Osteoblast (primary cell): Measurements from ENCODE around the gene RHOJ. TPM values are rescaled to one million over a fixed set of nuclear protein-coding genes. Genes with fewer than 3 reads are reported as not detected.

Experiments used
- DNase-seq: peaks from one replicate; pipeline ENCODE4 v3.0.0; 2011; ENCODE audit warnings: low spot score, mixed read lengths; ENCODE audit not compliant: insufficient read length; ENCODE audit errors: missing footprints
- H2AFZ ChIP-seq: 2 replicates; pipeline ENCODE4 v1.6.0; 2011; ENCODE audit warnings: mild to moderate bottlenecking, low read length
- H3K27ac ChIP-seq: 2 replicates; pipeline ENCODE4 v1.5.1; 2011; ENCODE audit warnings: mild to moderate bottlenecking, low read depth, low read length, moderate library complexity
- H3K27me3 ChIP-seq: 2 replicates; pipeline ENCODE4 v1.6.0; 2012; ENCODE audit warnings: mild to moderate bottlenecking, control low read depth, inconsistent platforms, low read length, moderate library complexity; ENCODE audit not compliant: insufficient read depth
- H3K36me3 ChIP-seq: 2 replicates; pipeline ENCODE4 v1.5.1; 2011; ENCODE audit warnings: mild to moderate bottlenecking, low read length, control low read depth, moderate library complexity; ENCODE audit not compliant: insufficient read depth
- H3K4me1 ChIP-seq: 2 replicates; pipeline ENCODE4 v1.5.1; 2011; ENCODE audit warnings: mild to moderate bottlenecking, low read length, control low read depth, moderate library complexity; ENCODE audit not compliant: insufficient read depth
- H3K4me2 ChIP-seq: 2 replicates; pipeline ENCODE4 v1.6.0; 2011; ENCODE audit warnings: mild to moderate bottlenecking, low read length; ENCODE audit not compliant: insufficient read depth
- H3K4me3 ChIP-seq: fragments of 200-600 bp; sonication (generic); 3 replicates; pipeline ENCODE4 v1.5.1; 2012; ENCODE audit warnings: mild to moderate bottlenecking, low read length, inconsistent platforms; ENCODE audit not compliant: insufficient read depth
- H3K79me2 ChIP-seq: 2 replicates; pipeline ENCODE4 v1.6.0; 2012; ENCODE audit warnings: mild to moderate bottlenecking, low read length, control low read depth, inconsistent platforms; ENCODE audit not compliant: insufficient read depth
- H3K9me3 ChIP-seq: 2 replicates; pipeline ENCODE4 v1.5.1; 2011; ENCODE audit warnings: low read depth, low read length, control low read depth
- H4K20me1 ChIP-seq: 2 replicates; pipeline ENCODE4 v1.6.0; 2012; ENCODE audit warnings: mild to moderate bottlenecking, low read length, control low read depth; ENCODE audit not compliant: insufficient read depth
- total RNA-seq: library from RNA; depleted of rRNA; stranded (reverse); fragments of >200 nt; gene quantifications from 2 replicates; pipeline ENCODE4 v1.2.3, GENCODE V29; 2012
- TF ChIP-seq, protein P1 (sequence below): IDR thresholded peaks from 2 replicates; pipeline ENCODE4 v1.5.1; 2011; ENCODE audit warnings: mild to moderate bottlenecking, low read depth, low read length, moderate library complexity; ENCODE audit errors: extremely low read depth

The RHOJ gene
- total RNA-seq, 1 donor = 4.3 TPM

DNA sequence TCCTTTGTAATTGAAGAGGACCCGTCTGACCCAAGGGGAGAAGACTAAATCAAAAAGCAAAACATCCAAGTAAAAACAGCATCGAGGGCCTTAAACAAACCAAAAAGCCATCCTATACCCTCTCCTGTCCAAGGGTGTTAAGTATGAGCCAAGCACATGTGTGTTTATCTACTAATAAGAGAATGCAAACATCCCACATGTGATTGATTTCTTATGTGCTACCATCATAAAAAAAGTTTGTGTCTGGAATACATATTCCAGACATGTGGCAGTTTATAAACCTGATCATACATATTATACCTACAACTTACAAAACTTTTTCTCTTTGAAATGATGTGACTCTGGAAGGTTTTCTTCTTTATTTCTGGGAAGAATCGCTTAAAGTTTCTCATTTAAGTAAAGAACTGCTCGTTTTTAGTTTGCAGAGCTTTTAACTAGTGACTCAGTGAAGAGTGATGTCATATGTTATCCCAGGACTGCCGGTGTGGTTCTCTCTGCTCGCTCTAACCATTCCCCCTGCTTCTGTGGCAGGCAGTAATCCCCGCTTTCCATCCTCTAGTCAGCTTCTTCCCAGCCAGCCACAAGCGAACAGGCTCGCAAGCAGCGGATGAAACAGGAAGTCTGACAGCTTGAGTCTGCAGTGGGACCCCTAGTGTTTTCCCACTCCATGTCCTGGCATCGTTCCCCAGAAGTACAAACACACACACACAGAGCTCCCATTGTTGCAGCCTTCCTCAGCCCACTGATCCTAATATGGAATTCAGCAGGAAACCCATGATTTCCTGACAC is 431 bp upstream of the RHOJ start:
- Histone ChIP-seq H3K27ac (peak overlapping the region; percentile 84), H3K4me2 (peak overlapping the region; percentile 96), H3K4me1 (peaks cover 16% of the 10 kb centered on the region), H3K4me3 (peak overlapping the region; percentile 70), H2AFZ (peak overlapping the region; percentile 97), H3K36me3 (no peaks in the 10 kb centered on the region), H3K79me2 (no peaks in the 10 kb centered on the region), H3K9me3 (no peaks in the 10 kb centered on the region), H3K27me3 (no peaks in the 10 kb centered on the region), H4K20me1 (no peaks in the 10 kb centered on the region)
- TF ChIP-seq, protein P1, sequence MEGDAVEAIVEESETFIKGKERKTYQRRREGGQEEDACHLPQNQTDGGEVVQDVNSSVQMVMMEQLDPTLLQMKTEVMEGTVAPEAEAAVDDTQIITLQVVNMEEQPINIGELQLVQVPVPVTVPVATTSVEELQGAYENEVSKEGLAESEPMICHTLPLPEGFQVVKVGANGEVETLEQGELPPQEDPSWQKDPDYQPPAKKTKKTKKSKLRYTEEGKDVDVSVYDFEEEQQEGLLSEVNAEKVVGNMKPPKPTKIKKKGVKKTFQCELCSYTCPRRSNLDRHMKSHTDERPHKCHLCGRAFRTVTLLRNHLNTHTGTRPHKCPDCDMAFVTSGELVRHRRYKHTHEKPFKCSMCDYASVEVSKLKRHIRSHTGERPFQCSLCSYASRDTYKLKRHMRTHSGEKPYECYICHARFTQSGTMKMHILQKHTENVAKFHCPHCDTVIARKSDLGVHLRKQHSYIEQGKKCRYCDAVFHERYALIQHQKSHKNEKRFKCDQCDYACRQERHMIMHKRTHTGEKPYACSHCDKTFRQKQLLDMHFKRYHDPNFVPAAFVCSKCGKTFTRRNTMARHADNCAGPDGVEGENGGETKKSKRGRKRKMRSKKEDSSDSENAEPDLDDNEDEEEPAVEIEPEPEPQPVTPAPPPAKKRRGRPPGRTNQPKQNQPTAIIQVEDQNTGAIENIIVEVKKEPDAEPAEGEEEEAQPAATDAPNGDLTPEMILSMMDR = peak; percentile 25
- peak; percentile 58 for DNase-seq

DNA sequence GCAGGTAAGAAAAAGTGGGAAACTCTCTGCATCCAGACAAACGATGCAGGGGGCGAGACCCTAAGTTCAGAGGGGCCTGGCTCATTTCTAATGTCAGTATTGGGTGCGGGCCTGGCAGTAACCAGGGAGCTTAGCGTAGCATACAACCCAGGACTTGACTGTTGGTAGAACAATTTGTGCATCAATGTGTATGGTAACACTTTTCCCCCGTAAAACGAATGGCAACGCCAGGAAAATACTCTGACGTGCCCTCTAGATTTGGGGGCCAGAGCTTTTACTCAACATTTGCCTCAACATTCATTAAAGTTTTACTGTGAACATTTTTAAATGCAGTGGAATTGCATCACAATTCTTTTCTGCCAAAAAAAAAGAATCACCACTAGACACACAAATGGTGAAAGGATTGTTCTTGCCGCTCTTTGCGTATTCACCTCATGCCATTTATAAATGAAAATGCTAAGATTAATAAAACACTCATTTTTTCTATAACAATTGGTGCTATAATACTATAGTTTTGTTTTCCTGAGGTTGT is 867 bp downstream of the RHOJ start:
- H3K4me2 ChIP-seq = peak overlapping the region; percentile 96
- no peak for DNase-seq
- TF ChIP-seq, protein P1 = no peak
- H2AFZ ChIP-seq = peak overlapping the region; percentile 97
- peak overlapping the region; percentile 84 for H3K27ac ChIP-seq
- no peaks in the 10 kb centered on the region for H4K20me1 ChIP-seq
- no peaks in the 10 kb centered on the region for H3K27me3 ChIP-seq
- H3K4me1 ChIP-seq = peaks cover 16% of the 10 kb centered on the region
- no peaks in the 10 kb centered on the region for H3K79me2 ChIP-seq
- no peaks in the 10 kb centered on the region for H3K36me3 ChIP-seq
- peak overlapping the region; percentile 70 for H3K4me3 ChIP-seq
- no peaks in the 10 kb centered on the region for H3K9me3 ChIP-seq

DNA sequence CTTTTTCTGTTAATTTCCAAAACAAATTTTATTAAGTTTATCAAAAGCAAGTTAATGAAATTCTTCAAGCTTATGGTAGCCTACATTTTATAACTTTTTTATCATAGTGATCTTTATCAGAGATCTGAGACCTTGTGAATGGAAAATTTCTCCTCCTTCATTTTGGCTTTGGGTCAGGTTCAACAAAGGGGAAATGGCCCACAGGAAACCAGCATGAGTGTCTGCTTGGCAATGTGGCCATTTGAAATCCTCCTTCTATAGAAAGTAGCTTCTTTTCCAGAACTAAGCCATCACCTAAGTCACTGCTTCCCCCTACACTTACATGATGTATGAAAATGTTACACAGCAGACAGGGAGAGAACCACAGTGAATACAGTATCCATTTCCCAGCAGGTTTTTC is 1.6 kb downstream of the RHOJ start:
- DNase-seq = no peak
- no peak overlapping the region for H3K27ac ChIP-seq
- H3K79me2 ChIP-seq = no peaks in the 10 kb centered on the region
- H3K9me3 ChIP-seq = no peaks in the 10 kb centered on the region
- TF ChIP-seq, protein P1 = no peak
- H3K4me3 ChIP-seq = no peak overlapping the region
- no peaks in the 10 kb centered on the region for H3K36me3 ChIP-seq
- peaks cover 16% of the 10 kb centered on the region for H3K4me1 ChIP-seq
- H4K20me1 ChIP-seq = no peaks in the 10 kb centered on the region
- no peaks in the 10 kb centered on the region for H3K27me3 ChIP-seq
- peak overlapping the region; percentile 66 for H2AFZ ChIP-seq
- H3K4me2 ChIP-seq = peak overlapping the region; percentile 38

DNA sequence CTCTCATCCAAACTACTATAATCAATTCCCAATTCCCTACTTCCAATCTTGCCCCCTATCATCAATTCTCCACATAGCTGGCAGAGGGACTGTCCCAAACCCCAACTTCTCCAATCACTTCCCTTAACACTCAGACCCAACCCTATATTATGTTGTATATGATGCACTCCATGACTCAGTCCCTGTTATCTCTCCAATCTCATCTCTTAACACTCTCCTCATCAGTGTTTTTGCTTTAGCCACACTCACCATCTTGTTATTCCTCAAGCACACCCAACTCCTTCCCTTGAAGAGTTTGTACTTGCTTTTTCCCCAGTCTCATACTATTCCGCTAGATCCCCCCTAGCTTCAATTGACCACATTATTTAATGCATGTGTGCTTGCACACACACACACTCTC is 4.9 kb downstream of the RHOJ start:
- no peak overlapping the region for H2AFZ ChIP-seq
- H3K27me3 ChIP-seq = no peaks in the 10 kb centered on the region
- peaks cover 10% of the 10 kb centered on the region for H3K4me1 ChIP-seq
- no peak overlapping the region for H3K27ac ChIP-seq
- no peak overlapping the region for H3K4me2 ChIP-seq
- TF ChIP-seq, protein P1 = no peak
- no peak overlapping the region for H3K4me3 ChIP-seq
- no peak for DNase-seq
- no peaks in the 10 kb centered on the region for H4K20me1 ChIP-seq
- H3K79me2 ChIP-seq = no peaks in the 10 kb centered on the region
- no peaks in the 10 kb centered on the region for H3K9me3 ChIP-seq
- H3K36me3 ChIP-seq = no peaks in the 10 kb centered on the region
